ENCODE results near the gene SVEP1.
A peak's percentile ranks its signal among the peaks of the same experiment; 100 is the strongest.

SVEP1 gene

DNA sequence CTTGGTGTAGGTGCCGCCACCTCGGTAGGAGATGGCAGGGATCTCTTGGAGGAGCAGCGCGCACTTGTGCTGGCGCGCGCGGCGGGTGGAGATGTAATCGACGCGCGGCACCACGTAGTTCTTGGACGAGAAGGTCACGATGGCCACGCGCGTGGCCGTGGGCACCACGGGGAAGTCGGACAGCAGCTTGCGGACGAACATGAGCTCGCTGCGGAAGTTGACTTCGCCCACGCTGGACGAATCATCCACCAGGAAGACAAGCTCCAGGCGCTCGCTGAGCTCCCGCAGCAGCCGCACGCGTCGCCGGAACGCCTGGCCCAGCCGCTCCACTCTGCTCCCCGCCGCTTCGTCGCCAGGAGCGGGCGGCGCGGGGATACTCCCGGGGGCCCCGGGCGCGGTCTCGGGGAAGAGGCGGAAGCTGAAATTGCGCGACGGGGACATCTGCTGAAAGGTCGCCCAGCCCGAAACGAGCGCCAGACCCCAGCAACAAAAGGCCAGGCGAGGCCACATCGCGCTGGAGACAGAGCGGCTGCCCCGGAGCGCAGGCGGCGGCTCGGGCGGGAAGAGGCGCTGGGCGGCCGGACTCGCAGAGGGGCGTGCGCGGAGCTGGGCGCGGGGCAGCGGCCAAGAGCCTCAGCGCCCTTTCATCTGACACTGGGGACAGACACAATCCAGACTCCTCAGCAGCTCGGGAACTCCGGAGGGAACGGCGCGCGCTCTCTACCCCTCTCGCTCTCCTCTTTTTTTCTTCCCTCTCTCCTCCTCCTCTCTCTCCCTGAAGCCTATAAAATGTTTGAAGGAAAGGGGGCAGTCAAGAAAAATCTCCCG is at the start of gene SVEP1:
SVEP1 (minus strand) TSS at position 708 of the 828 bp plus-strand sequence; CDS start at position 510, 198 bp downstream.
- H3K4me3 ChIP-seq (replicated peaks; ENCODE audit: low read depth, low read length) = peak within 1 kb of the TSS; percentile 71
- DNase-seq (ENCODE audit: low read depth) = peak; percentile 73
- TF ChIP-seq, protein P1, sequence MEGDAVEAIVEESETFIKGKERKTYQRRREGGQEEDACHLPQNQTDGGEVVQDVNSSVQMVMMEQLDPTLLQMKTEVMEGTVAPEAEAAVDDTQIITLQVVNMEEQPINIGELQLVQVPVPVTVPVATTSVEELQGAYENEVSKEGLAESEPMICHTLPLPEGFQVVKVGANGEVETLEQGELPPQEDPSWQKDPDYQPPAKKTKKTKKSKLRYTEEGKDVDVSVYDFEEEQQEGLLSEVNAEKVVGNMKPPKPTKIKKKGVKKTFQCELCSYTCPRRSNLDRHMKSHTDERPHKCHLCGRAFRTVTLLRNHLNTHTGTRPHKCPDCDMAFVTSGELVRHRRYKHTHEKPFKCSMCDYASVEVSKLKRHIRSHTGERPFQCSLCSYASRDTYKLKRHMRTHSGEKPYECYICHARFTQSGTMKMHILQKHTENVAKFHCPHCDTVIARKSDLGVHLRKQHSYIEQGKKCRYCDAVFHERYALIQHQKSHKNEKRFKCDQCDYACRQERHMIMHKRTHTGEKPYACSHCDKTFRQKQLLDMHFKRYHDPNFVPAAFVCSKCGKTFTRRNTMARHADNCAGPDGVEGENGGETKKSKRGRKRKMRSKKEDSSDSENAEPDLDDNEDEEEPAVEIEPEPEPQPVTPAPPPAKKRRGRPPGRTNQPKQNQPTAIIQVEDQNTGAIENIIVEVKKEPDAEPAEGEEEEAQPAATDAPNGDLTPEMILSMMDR (IDR thresholded peaks at IDR 0.05; ENCODE audit: low read length, missing control alignments) = no peak

DNA sequence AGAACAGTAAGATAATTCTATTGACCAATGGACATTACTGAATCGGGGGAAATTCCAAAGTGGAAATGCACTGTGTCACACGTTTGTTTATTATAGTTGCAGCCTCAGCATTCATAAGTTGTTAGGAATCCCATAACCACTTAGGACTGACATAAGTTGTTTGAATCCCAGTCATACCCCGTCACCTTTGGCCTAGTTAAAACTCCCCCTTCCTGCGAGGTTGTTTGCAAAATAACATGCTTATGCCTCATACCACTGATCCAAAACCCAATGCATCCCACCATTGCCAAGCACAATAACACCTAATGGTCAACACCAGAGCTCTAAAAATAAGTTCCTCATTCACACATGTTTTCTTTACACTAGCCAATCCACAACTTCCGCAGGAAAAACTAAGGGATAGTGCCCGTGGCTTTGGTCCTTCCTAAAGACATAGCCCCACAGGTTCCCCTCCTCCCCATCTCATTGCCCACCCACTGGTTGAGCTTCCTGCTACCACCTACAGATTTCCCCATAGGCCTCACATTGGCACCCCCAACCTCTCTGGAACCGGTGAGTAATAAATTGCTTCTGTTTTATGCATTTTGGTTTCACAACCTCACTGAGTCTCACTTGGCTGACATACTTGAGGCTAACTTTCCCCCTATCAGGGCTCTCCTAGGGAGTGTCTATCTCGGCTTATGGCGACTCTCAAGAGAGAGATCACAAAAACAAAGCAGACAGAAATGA is 46.7 kb upstream of the SVEP1 start:
- no peak overlapping the region for H3K4me3 ChIP-seq (replicated peaks; ENCODE audit: low read depth, low read length)
- peak; percentile 87 for DNase-seq (ENCODE audit: low read depth)
- TF ChIP-seq, protein P1 (IDR thresholded peaks at IDR 0.05; ENCODE audit: low read length, missing control alignments) = no peak

GRCh38 chr9:110623462-110624025 is 44.0 kb upstream of the SVEP1 start:
- no peak overlapping the region for H3K4me3 ChIP-seq (replicated peaks; ENCODE audit: low read depth, low read length)
- DNase-seq (ENCODE audit: low read depth) = peak; percentile 80
- TF ChIP-seq, protein P1 (IDR thresholded peaks at IDR 0.05; ENCODE audit: low read length, missing control alignments) = peak; percentile 58

- no peak overlapping the region for H3K4me3 ChIP-seq (replicated peaks; ENCODE audit: low read depth, low read length)
- DNase-seq (ENCODE audit: low read depth) = no peak
- TF ChIP-seq, protein P1 (IDR thresholded peaks at IDR 0.05; ENCODE audit: low read length, missing control alignments) = no peak
These were observed 42.8 kb upstream of the SVEP1 start for GRCh38 chr9:110622368-110622767.

GRCh38 chr9:110620726-110621125 is 41.2 kb upstream of the SVEP1 start:
- peak; percentile 9 for DNase-seq (ENCODE audit: low read depth)
- no peak overlapping the region for H3K4me3 ChIP-seq (replicated peaks; ENCODE audit: low read depth, low read length)
- TF ChIP-seq, protein P1 (IDR thresholded peaks at IDR 0.05; ENCODE audit: low read length, missing control alignments) = no peak

DNA sequence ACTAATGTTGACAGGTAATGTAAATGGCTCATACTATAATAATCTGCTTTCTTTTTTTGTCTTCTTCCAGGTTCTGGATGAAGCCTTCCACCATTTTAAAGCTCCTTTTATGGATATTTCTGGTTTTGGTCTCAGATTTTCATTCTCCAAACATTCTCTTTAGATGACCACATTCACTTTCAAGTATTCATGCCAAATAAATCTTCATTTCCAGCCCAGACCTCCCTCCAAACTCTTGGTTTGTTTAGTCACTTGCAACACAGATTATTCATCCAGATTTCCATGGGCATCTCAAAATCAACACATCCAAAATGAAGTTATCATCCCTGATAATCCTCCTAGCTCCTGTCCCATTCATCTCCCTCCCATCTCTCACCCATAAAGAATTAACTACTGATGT is 40.3 kb upstream of the SVEP1 start:
- H3K4me3 ChIP-seq (replicated peaks; ENCODE audit: low read depth, low read length) = no peak overlapping the region
- TF ChIP-seq, protein P1 (IDR thresholded peaks at IDR 0.05; ENCODE audit: low read length, missing control alignments) = no peak
- peak; percentile 42 for DNase-seq (ENCODE audit: low read depth)
